Non-pigmented ciliary epithelial cell (primary cell): ENCODE data around the gene ICAM5.
"Not testable (repeated sequence)": the region's sequence is repeated elsewhere in the genome, so short reads cannot be mapped to it uniquely, and the experiment has no call there.

Experiments used
- DNase-seq: peaks from one replicate; pipeline ENCODE4 v3.0.0-alpha.2; 2010; ENCODE audit warnings: low read depth

ICAM5 gene

GRCh38 chr19:10270180-10270615 is 19.6 kb upstream of the ICAM5 start:
- no peak for DNase-seq

- no peak for DNase-seq
These were observed 18.9 kb upstream of the ICAM5 start, which contains the start of gene ICAM1 for GRCh38 chr19:10270616-10271394. Gene ICAM1, plus strand, starts transcription at chr19:10271120. Its CDS starts 40 bp downstream, at chr19:10271160.

- DNase-seq: no peak
These were observed 18.1 kb upstream of the ICAM5 start for GRCh38 chr19:10271543-10272086.

DNA sequence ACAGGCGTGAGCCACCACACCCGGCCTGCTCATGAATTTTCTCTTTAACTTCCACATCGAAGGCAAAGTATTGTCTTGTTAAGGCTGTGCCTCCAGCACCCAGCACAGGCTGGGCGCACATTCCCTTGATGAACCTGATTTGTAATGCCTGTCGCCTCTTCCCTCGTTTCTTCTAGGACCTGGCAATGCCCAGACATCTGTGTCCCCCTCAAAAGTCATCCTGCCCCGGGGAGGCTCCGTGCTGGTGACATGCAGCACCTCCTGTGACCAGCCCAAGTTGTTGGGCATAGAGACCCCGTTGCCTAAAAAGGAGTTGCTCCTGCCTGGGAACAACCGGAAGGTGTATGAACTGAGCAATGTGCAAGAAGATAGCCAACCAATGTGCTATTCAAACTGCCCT is 15.2 kb upstream of the ICAM5 start:
- no peak for DNase-seq

DNA sequence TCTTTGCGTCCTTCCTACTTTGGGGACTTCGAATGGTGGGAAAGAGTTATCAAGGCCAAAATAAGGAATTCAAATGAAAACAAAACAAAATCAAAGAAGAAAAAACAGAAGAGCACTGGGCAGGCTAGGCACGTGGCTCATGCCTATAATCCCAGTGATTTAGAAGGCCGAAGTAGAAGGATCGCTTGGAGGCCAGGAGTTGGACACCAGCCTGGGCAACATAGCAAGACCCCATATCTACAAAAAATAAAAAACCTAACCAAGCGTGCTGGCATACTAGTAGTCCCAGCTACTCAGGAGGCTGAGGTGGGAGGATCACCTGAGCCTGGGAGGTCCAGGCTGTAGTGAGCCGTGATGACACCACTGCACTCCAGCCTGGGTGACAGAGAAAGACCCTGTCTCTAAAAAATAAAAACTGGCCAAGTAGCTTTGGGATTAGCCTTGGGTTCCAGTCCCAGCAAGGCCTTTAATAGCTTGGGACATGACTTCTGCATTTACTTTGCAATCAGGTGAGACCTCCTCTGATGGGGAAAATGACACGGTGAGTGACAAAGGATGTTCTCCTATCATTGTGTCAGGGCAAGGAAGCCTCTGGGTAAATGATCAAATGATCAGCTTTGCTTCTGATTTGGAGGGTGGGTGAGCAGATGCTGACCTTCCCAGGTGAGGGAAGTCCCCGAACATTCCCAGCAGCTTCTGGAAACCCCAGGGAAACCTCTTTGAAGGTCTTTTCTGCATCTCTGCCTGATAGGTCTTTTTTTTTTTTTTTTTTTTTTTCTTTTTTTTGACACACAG is 11.8 kb upstream of the ICAM5 start:
- DNase-seq: no peak

GRCh38 chr19:10278935-10279334 is 10.8 kb upstream of the ICAM5 start:
- no peak for DNase-seq

GRCh38 chr19:10279737-10280442 is 9.9 kb upstream of the ICAM5 start:
- DNase-seq: no peak

- not testable (repeated sequence) for DNase-seq
These were observed 7.7 kb upstream of the ICAM5 start for GRCh38 chr19:10282043-10282442.

GRCh38 chr19:10283301-10284064 is 6.3 kb upstream of the ICAM5 start:
- no peak for DNase-seq

DNA sequence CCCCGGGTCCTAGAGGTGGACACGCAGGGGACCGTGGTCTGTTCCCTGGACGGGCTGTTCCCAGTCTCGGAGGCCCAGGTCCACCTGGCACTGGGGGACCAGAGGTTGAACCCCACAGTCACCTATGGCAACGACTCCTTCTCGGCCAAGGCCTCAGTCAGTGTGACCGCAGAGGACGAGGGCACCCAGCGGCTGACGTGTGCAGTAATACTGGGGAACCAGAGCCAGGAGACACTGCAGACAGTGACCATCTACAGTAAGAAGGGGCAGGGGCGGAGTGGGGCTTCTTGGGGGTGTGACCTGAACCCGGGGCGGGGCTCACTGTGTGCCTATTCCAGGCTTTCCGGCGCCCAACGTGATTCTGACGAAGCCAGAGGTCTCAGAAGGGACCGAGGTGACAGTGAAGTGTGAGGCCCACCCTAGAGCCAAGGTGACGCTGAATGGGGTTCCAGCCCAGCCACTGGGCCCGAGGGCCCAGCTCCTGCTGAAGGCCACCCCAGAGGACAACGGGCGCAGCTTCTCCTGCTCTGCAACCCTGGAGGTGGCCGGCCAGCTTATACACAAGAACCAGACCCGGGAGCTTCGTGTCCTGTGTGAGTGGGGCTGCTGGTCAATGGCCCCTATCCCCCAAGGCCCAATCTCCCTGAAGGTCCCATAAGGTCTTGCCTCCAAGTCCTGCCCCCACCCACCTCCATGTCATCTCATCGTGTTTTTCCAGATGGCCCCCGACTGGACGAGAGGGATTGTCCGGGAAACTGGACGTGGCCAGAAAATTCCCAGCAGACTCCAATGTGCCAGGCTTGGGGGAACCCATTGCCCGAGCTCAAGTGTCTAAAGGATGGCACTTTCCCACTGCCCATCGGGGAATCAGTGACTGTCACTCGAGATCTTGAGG is 5.4 kb upstream of the ICAM5 start:
- DNase-seq: no peak

- no peak for DNase-seq
These were observed 4.8 kb upstream of the ICAM5 start for GRCh38 chr19:10284960-10285278.

DNA sequence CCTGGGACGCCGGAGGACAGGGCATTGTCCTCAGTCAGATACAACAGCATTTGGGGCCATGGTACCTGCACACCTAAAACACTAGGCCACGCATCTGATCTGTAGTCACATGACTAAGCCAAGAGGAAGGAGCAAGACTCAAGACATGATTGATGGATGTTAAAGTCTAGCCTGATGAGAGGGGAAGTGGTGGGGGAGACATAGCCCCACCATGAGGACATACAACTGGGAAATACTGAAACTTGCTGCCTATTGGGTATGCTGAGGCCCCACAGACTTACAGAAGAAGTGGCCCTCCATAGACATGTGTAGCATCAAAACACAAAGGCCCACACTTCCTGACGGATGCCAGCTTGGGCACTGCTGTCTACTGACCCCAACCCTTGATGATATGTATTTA is 4.4 kb upstream of the ICAM5 start:
- DNase-seq: no peak

DNA sequence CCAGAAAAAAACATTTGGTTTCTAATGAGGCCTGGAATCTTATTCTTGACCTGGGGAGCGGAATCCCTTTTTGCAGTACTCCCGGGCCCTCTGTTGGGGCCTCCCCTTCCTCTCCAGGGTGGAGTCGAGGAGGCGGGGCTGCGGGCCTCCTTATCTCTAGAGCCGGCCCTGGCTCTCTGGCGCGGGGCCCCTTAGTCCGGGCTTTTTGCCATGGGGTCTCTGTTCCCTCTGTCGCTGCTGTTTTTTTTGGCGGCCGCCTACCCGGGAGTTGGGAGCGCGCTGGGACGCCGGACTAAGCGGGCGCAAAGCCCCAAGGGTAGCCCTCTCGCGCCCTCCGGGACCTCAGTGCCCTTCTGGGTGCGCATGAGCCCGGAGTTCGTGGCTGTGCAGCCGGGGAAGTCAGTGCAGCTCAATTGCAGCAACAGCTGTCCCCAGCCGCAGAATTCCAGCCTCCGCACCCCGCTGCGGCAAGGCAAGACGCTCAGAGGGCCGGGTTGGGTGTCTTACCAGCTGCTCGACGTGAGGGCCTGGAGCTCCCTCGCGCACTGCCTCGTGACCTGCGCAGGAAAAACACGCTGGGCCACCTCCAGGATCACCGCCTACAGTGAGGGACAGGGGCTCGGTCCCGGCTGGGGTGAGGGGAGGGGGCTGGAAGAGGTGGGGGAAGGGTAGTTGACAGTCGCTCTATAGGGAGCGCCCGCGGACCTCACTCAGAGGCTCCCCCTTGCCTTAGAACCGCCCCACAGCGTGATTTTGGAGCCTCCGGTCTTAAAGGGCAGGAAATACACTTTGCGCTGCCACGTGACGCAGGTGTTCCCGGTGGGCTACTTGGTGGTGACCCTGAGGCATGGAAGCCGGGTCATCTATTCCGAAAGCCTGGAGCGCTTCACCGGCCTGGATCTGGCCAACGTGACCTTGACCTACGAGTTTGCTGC is 2.7 kb upstream of the ICAM5 start, which contains the start of gene ICAM4:
Gene ICAM4, plus strand, starts transcription at position 153 of the 935 bp plus-strand sequence. Its CDS starts 58 bp downstream, at position 211.
- DNase-seq: no peak

- DNase-seq: no peak
These were observed 1.0 kb upstream of the ICAM5 start for GRCh38 chr19:10288662-10289166.

DNA sequence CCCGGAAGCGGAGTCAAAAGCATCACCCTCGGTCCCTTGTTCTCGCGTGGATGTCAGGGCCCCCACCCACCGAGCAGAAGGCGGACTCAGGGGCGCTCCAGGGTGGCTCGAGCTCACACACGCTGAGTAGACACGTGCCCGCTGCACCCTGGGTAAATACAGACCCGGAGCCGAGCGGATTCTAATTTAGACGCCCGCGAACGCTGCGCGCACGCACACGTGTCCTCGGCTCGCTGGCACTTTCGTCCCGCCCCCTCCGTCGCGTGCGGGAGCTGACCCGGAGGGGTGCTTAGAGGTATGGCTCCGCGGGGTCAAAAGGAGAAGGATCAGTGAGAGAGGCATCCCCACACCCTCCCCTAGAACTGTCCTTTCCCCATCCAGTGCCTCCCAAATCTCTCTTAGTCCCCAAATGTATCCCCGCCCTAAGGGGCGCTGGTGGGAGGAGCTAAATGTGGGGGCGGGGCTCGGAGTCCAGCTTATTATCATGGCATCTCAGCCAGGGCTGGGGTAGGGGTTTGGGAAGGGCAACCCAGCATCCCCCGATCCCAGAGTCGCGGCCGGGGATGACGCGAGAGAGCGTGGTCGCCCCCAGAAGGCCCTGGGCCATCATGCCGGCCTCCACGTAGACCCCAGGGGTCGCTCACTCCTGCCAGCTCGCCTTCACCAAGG is 451 bp upstream of the ICAM5 start:
- DNase-seq: no peak

DNA sequence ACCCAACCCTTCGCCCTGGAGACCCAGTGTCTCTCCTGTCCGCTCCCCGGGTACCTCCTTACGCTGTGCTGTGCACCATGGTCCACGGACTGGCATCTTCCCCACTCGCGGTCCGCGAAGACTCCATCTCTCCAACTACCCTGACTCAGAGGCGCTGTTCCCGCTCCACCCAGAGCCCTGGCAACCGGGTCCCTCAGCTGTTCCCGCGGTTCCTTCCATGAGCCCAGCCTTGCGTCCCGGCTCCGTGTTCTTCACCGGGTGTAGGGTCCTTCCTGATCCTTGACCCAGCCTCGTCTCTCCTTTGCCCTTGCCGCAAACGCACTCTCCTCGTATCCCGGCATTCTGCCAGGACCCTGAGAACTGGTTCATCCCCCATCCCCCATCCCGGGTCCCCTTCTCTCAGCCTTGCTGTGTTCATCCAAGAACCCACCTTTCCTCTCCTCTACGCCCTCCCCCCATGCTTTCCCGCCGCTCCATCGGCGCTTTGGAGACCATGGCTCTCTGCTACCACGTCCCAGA is 664 bp downstream of the ICAM5 start:
- no peak for DNase-seq

GRCh38 chr19:10290876-10291553 is 1.3 kb downstream of the ICAM5 start:
- no peak for DNase-seq
